HCT116 (cell line): ENCODE data around the gene SLC27A2. TPM values are rescaled to one million over a fixed set of nuclear protein-coding genes. Genes with fewer than 3 reads are reported as not detected.

Experiments
- ATAC-seq: fragments of 200-7000 bp; cut with Tn5 transposase; 2 replicates; pipeline ENCODE4 v1.9.1; 2020; ENCODE audit warnings: mild to moderate bottlenecking, moderate library complexity
- BruUV-seq: library from RNA; stranded (reverse); fragments of 400-500 nt; replicated peaks from 2 replicates; lab custom pipeline; 2021; lab: Mats Ljungman, UMichigan
- CTCF ChIA-PET: fragments of 300-600 bp; sonication (Branson Sonifier 250); formaldehyde crosslinking; loops from one replicate; lab custom pipeline; 2021; ENCODE audit warnings: antibody characterized with exemption; lab: Charles Lee
- POLR2A ChIA-PET: fragments of 300-600, 350-600 bp; sonication (Branson Sonifier 250); formaldehyde crosslinking; loops from one replicate; lab custom pipeline; 2021; ENCODE audit warnings: antibody characterized with exemption; lab: Charles Lee
- RAD21 ChIA-PET, 2 experiments: fragments of 300-600 bp; sonication (Branson Sonifier 250); formaldehyde crosslinking; loops; one replicate each; lab custom pipeline; 2023; ENCODE audit warnings: low total read pairs in 2 of 2; ENCODE audit not compliant: uncharacterized antibody in 2 of 2, unreplicated experiment in 2 of 2, low non-redundant PET in 1 of 2; lab: Charles Lee
- DNase-seq: peaks from one replicate; pipeline ENCODE4 v3.0.0-alpha.2; 2010; ENCODE audit warnings: low read depth, low spot score
- H2AFZ ChIP-seq: fragments of 200-600 bp; shearing (Covaris generic), sonication (generic); 2 replicates; pipeline ENCODE4 v1.6.1; 2017; ENCODE audit warnings: low read depth, mixed run types, mixed read lengths, antibody characterized with exemption, low read length; ENCODE audit not compliant: poor library complexity, severe bottlenecking
- H3K27ac ChIP-seq: 2 replicates; pipeline ENCODE4 v1.5.1; 2012; ENCODE audit warnings: low read depth, low read length
- H3K27me3 ChIP-seq: fragments of 200-600 bp; sonication (generic); 2 replicates; pipeline ENCODE4 v1.6.1; 2016; ENCODE audit warnings: mixed run types, low read length, mixed read lengths; ENCODE audit not compliant: insufficient read depth
- H3K36me3 ChIP-seq, 2 experiments: fragments of 200-500 bp in 1 of 2; fragments of 200-600 bp in 1 of 2; sonication (Bioruptor generic) in 1 of 2; sonication (generic) in 1 of 2; 2 replicates each; pipeline versions ENCODE4 v1.5.1 to v1.6.1; 2014 to 2016; ENCODE audit warnings: low read length in 2 of 2, inconsistent platforms in 1 of 2, mixed read lengths in 1 of 2, mixed run types in 1 of 2; ENCODE audit not compliant: insufficient read depth in 2 of 2, control insufficient read depth in 1 of 2
- H3K4me1 ChIP-seq, 2 experiments: fragments of 200-600 bp in 1 of 2; sonication (generic) in 1 of 2; 2 replicates each; pipeline versions ENCODE4 v1.5.1 to v1.6.1; 2012 to 2017; ENCODE audit warnings: low read length in 2 of 2, inconsistent platforms in 1 of 2, mild to moderate bottlenecking in 1 of 2, mixed read lengths in 1 of 2, mixed run types in 1 of 2, moderate library complexity in 1 of 2; ENCODE audit not compliant: insufficient read depth in 2 of 2, control insufficient read depth in 1 of 2
- H3K4me2 ChIP-seq: fragments of 200-600 bp; sonication (generic); 2 replicates; pipeline ENCODE4 v1.6.1; 2017; ENCODE audit warnings: mixed run types, low read length, mixed read lengths
- H3K4me3 ChIP-seq, 2 experiments: fragments of 200-600 bp in 1 of 2; sonication (generic) in 1 of 2; replicated peaks in 1 of 2; 2 replicates each; pipeline ENCODE4 v1.5.1; 2011 to 2016; ENCODE audit warnings: low read length in 2 of 2, control low read depth in 1 of 2, low read depth in 1 of 2, mild to moderate bottlenecking in 1 of 2, mixed read lengths in 1 of 2, mixed run types in 1 of 2
- H3K79me2 ChIP-seq: fragments of 200-600 bp; sonication (generic); 2 replicates; pipeline ENCODE4 v1.6.1; 2017; ENCODE audit warnings: mild to moderate bottlenecking, mixed run types, low read length, moderate library complexity, mixed read lengths; ENCODE audit not compliant: insufficient read depth
- H3K9ac ChIP-seq: fragments of 200-600 bp; sonication (generic); 2 replicates; pipeline ENCODE4 v1.6.1; 2016; ENCODE audit warnings: low read length, mixed read lengths
- H3K9me2 ChIP-seq: fragments of 200-600 bp; sonication (generic), shearing (Covaris generic); 2 replicates; pipeline ENCODE4 v1.6.1; 2017; ENCODE audit warnings: mixed run types, mild to moderate bottlenecking, moderate library complexity; ENCODE audit not compliant: insufficient read depth
- H3K9me3 ChIP-seq, 2 experiments: fragments of 200-500 bp in 1 of 2; fragments of 200-600 bp in 1 of 2; sonication (Bioruptor generic) in 1 of 2; sonication (generic) in 1 of 2; 2 replicates each; pipeline ENCODE4 v1.6.1; 2014 to 2017; ENCODE audit warnings: low read length in 2 of 2, mixed read lengths in 2 of 2, inconsistent platforms in 1 of 2, low read depth in 1 of 2, mild to moderate bottlenecking in 1 of 2, mixed run types in 1 of 2, moderate library complexity in 1 of 2; ENCODE audit not compliant: control insufficient read depth in 1 of 2, insufficient read depth in 1 of 2
- H4K20me1 ChIP-seq: fragments of 200-600 bp; sonication (generic), shearing (Covaris generic); 2 replicates; pipeline ENCODE4 v1.6.1; 2017; ENCODE audit warnings: mixed run types, mild to moderate bottlenecking, moderate library complexity; ENCODE audit not compliant: insufficient read depth
- ATF3 ChIP-seq: IDR thresholded peaks from 2 replicates; pipeline ENCODE4 v1.6.1; 2012
- CEBPB ChIP-seq: IDR thresholded peaks from 2 replicates; pipeline ENCODE4 v1.6.1; 2012; ENCODE audit warnings: low read depth
- EGR1 ChIP-seq: IDR thresholded peaks from 2 replicates; pipeline ENCODE4 v1.6.1; 2012; ENCODE audit warnings: low read depth
- ELF1 ChIP-seq: IDR thresholded peaks from 2 replicates; pipeline ENCODE4 v1.6.1; 2012; ENCODE audit warnings: low read depth, borderline replicate concordance
- EZH2 ChIP-seq: fragments of 200-600 bp; sonication (generic); IDR thresholded peaks from 2 replicates; pipeline ENCODE4 v1.6.1; 2017; ENCODE audit warnings: antibody characterized with exemption, mixed run types
- EZH2phosphoT487 ChIP-seq: fragments of 200-600 bp; IDR thresholded peaks from 2 replicates; pipeline ENCODE4 v1.6.1; 2018; ENCODE audit warnings: antibody characterized with exemption, borderline replicate concordance
- FOSL1 ChIP-seq: IDR thresholded peaks from 2 replicates; pipeline ENCODE4 v1.6.1; 2012; ENCODE audit warnings: low read depth
- JUND ChIP-seq: IDR thresholded peaks from 2 replicates; pipeline ENCODE4 v1.6.1; 2012
- MAX ChIP-seq: IDR thresholded peaks from 2 replicates; pipeline ENCODE4 v1.6.1; 2012
- POLR2A ChIP-seq: IDR thresholded peaks from 2 replicates; pipeline ENCODE4 v1.7.0; 2011; ENCODE audit warnings: borderline replicate concordance; ENCODE audit not compliant: insufficient read depth, insufficient read length; ENCODE audit errors: extremely low read depth
- POLR2AphosphoS5 ChIP-seq: IDR thresholded peaks from 2 replicates; pipeline ENCODE4 v1.6.1; 2011; ENCODE audit warnings: mild to moderate bottlenecking, low read depth, low read length, moderate library complexity
- RAD21 ChIP-seq: IDR thresholded peaks from 2 replicates; pipeline ENCODE4 v1.6.1; 2012; ENCODE audit warnings: low read depth, mild to moderate bottlenecking
- SIN3A ChIP-seq: IDR thresholded peaks from 2 replicates; pipeline ENCODE4 v1.6.1; 2012; ENCODE audit warnings: low read depth
- SP1 ChIP-seq: IDR thresholded peaks from 2 replicates; pipeline ENCODE4 v1.6.1; 2012; ENCODE audit warnings: low read depth
- SRF ChIP-seq: IDR thresholded peaks from 2 replicates; pipeline ENCODE4 v1.6.1; 2012; ENCODE audit warnings: low read depth
- TCF7L2 ChIP-seq: IDR thresholded peaks from 2 replicates; pipeline ENCODE4 v1.7.0; 2011; ENCODE audit warnings: borderline replicate concordance, inconsistent platforms; ENCODE audit not compliant: insufficient read depth, insufficient read length; ENCODE audit errors: extremely low read depth
- YY1 ChIP-seq: IDR thresholded peaks from 2 replicates; pipeline ENCODE4 v1.6.1; 2011; ENCODE audit warnings: low read length, low read depth, moderate library complexity, mild to moderate bottlenecking; ENCODE audit not compliant: insufficient replicate concordance; ENCODE audit errors: extremely low read depth
- ZBTB33 ChIP-seq: IDR thresholded peaks from 2 replicates; pipeline ENCODE4 v1.6.1; 2011; ENCODE audit warnings: mild to moderate bottlenecking, low read length, moderate library complexity; ENCODE audit not compliant: insufficient replicate concordance; ENCODE audit errors: extremely low read depth
- ZFX ChIP-seq: fragments of 450-650 bp; IDR thresholded peaks from 2 replicates; pipeline ENCODE4 v1.6.1; 2017
- ZNF274 ChIP-seq: fragments of 200-500 bp; sonication (Bioruptor generic); IDR thresholded peaks from 2 replicates; pipeline ENCODE4 v1.6.1; 2014; ENCODE audit warnings: mild to moderate bottlenecking, low read depth, low read length, inconsistent platforms
- intact Hi-C: fragments of 100-400 bp; cut with micrococcal nuclease; formaldehyde crosslinking; loops from 2 replicates; pipeline ENCODE4 v1.10.0; 2022
- total RNA-seq: library from RNA; stranded (reverse); gene quantifications from one replicate; pipeline ENCODE4 v1.2.1, GENCODE V29; 2021; ENCODE audit not compliant: unreplicated experiment

SLC27A2 gene
- total RNA-seq, 1 experiment from 2014 or later, result 14.0 TPM

GRCh38 chr15:50167110-50167509 lies 14.9 kb upstream of the SLC27A2 start:
- Histone ChIP-seq H3K9ac (no peak overlapping the region), H3K4me1 (peaks cover 10 to 41% of the 10 kb centered on the region in 2 experiments), H3K79me2 (no peaks in the 10 kb centered on the region), H3K27ac (no peak overlapping the region), H2AFZ (no peak overlapping the region), H3K27me3 (no peaks in the 10 kb centered on the region), H4K20me1 (no peaks in the 10 kb centered on the region), H3K9me3 (no peaks in the 10 kb centered on the region), H3K4me2 (no peak overlapping the region), H3K9me2 (no peaks in the 10 kb centered on the region), H3K36me3 (no peaks in the 10 kb centered on the region), H3K4me3 (no peak overlapping the region)
- ATAC-seq (no peak), DNase-seq (no peak)
- ChIA-PET RAD21 (no interaction called here), CTCF (no interaction called here), POLR2A (no interaction called here)
- intact Hi-C loops, result no loop called here
- TF ChIP-seq ZNF274 (no peak), ZFX (no peak), RAD21 (no peak), JUND (no peak), SIN3A (no peak), FOSL1 (no peak), EZH2 (no peak), SRF (no peak), MAX (no peak), ZBTB33 (no peak), ELF1 (no peak), TCF7L2 (no peak), CEBPB (no peak), POLR2A (no peak), ATF3 (no peak), YY1 (no peak), POLR2AphosphoS5 (no peak), EZH2phosphoT487 (no peak), SP1 (no peak), EGR1 (no peak)
- no TSS peak for BruUV-seq
